HG02642 (cell line): ENCODE results near the gene SSR3.

Source experiments
- ATAC-seq: cut with Tn5 transposase; IDR thresholded peaks from one replicate; pipeline ENCODE4 v1.9.1; 2021; ENCODE audit warnings: mild to moderate bottlenecking; ENCODE audit not compliant: unreplicated experiment, poor library complexity

Gene SSR3

DNA sequence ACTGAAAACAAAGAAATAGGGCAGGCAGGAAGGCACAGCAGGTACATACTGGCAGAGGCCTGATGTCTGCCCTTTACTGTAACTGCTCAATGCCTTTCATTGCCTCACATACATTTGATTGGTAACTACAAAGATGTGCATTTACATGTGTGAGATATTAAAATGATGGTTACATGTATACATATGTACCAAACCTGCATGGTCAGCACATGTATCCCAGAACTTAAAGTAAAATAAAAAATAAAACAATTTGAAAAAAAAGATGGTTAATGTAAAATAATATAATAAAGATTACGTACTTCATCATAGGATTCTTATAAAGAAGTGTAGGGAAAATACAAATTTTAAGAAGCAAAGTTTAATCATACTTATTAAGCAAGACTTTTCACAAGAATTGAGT, 15.1 kb downstream of the SSR3 start:
- ATAC-seq = no peak

- ATAC-seq = no peak
Measured at GRCh38 chr3:156539051-156539450, 15.9 kb downstream of the SSR3 start.

- ATAC-seq = no peak
Measured at GRCh38 chr3:156536524-156537316, 18.2 kb downstream of the SSR3 start.

GRCh38 chr3:156535798-156536197, 19.1 kb downstream of the SSR3 start:
- ATAC-seq = no peak

GRCh38 chr3:156535162-156535627, 19.7 kb downstream of the SSR3 start:
- no peak for ATAC-seq

DNA sequence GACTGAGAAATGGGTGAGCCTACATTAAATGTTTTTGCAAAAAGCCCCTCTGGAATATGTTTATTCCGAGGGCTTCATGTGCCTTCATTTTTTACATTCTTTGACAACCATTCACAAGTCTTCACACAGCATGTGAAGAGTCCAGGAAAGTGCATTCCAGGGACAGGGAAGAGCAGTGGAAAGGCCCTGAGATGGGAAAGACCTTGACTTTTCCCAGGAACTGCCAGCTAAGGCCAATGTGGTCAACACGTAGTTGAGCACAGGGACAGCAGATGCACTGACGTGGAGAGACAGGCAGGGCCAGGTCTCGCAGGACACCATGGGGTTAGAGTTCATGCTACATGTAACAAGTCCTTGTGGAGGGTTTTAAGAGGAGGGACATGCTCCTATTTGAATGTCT, 21.7 kb downstream of the SSR3 start:
- ATAC-seq = no peak

GRCh38 chr3:156532730-156533129, 22.2 kb downstream of the SSR3 start:
- no peak for ATAC-seq

DNA sequence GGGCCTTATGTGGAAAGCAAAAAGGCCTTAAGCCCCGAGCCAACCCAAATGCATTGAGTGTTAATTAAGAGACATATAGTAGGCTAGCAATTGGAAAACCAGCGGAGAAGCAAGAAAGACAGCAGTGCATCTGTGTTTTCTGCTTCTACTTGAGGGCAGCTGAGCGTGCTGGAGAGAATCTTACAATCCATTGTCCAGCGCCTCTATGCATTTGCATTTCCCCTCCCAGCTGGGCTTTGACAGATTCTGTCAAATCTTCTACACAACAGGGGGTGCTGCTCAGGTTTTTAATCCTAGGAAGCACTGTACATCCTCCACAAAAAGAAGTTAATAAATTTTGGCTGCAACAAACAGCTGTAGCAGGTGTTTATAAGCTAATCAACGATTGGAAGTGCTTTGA, 23.9 kb downstream of the SSR3 start:
- no peak for ATAC-seq

DNA sequence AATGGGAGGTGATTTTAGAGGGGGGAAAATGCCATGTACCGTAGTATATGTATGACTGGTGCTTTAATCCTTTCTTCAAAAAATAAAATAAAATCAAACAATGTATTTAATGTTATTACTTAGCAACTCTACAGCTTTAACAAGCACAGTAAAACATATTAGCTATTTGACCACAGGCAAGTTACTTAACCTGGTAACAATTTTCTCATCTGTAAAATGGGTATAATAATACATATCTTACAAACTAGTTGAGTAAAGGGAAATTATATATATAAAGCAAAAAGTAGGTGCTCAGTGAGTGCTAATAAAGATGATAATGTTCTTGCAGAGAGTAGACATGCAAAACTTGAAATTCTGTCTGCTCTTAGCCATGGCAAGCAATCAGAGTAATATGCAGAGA, 27.9 kb downstream of the SSR3 start:
- no peak for ATAC-seq

DNA sequence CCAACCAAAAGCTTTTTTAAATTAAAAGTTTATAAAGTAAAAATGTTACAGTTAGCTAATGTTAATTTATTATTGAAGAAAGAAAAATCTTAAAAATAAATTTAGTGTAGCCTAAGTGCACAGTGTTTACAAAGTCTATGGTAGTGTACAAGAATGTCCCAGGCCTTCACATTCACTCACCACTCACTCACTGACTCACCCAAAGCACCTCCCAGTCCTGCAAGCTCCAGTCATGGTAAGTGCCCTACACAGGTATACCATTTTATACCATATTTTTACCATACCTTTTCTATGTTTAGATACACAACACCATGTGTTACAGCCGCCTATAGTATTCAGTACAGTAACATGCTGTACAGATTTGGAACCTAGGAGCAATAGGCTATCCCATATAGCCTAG, 29.1 kb downstream of the SSR3 start:
- ATAC-seq = no peak

DNA sequence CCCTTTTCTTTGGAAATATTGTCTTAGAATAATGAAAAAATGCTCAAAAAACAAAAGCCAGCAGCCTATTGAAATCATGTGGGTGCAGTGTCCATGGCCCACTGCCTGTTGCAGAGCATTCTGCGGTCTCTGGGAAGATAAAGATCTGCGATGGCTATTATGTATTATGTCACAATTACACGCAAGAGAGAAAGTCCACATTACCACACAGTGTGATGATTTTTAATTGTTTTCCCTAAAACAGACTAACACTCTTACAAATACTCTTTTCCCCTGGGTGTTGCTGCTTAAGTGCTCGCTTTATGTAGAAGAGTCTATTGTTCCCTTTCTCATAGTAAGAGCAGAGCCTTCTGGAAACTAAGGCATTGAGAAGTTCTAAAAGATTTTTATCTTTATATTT, 32.2 kb downstream of the SSR3 start:
- no peak for ATAC-seq

DNA sequence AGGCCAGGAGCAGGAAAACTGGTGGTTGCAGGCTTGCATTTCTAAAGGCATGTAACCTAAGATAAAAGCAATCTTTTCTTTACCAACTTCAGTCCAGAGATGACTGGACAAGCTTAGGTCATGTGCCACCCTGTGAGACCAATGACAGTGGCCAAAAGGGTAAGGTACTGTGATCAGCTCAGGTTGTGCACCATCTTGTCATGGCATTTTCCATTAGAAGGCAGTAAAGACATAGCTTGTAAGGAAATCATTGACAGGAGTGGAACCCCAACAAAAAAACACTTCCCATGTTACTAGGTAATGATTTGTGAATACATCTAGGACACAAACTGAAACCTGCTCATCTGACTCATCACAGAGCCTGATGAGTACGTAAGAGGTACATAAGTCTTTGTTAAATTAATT, 35.2 kb downstream of the SSR3 start:
- peak; percentile 77 for ATAC-seq

DNA sequence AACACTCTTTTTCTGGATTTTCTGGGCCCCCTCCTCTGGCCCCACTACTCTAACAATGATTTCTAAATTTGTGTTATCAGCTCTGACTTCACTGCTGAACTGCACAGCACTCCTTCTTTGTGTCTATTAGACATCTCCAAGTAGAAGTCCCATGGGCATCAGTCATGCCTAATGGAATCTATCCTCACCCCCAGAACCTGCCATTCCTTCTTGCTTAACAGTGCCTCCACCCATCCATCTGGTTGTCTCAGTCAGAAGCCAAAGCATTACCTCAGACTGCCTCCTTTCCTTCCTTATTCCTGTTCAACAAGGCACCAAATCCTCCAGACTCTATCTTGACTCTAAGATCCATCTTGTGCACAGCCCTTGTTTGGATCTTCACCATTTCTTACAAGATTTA, 36.2 kb downstream of the SSR3 start:
- ATAC-seq = no peak

- ATAC-seq = no peak
Measured at GRCh38 chr3:156516961-156517360, 38.0 kb downstream of the SSR3 start.

GRCh38 chr3:156516284-156516683, 38.6 kb downstream of the SSR3 start:
- ATAC-seq = no peak

GRCh38 chr3:156513619-156514018, 41.3 kb downstream of the SSR3 start:
- ATAC-seq = no peak

DNA sequence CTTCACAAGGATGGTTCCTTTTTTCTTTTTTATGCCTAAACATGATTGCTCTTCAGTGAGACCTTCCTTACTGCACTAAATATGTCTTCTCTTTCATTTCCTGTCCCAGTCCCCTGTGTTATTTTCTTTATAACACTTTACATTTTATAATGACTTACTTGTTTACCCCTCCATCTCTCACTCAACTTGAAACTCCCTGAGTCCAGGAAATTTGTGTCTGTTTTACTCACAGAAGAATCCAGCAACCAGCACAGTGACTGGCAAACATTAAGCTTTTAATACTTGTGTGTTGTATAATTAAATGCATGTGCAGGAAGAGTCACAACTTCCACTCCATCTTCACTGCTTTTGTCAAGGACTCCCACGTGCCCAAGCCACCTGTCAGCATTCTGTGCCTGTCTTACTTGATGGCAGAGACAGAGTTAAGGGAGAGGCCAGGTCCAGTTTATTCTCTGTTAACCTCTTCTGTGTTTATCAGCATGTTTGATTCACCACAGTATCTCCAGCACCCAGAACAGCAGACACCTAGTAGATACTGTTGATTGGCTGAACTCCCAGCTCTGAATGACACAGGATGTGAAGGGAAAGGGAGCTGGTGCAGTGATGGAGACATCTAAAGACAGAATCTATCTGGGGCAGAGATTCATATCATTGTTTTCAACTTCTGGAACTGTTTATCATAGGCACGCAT, 42.8 kb downstream of the SSR3 start:
- ATAC-seq = no peak

- peak; percentile 83 for ATAC-seq
Measured at GRCh38 chr3:156509189-156510174, 45.4 kb downstream of the SSR3 start.

GRCh38 chr3:156507285-156507684, 47.6 kb downstream of the SSR3 start:
- ATAC-seq = no peak

GRCh38 chr3:156498307-156498706, 56.6 kb downstream of the SSR3 start:
- ATAC-seq = no peak

DNA sequence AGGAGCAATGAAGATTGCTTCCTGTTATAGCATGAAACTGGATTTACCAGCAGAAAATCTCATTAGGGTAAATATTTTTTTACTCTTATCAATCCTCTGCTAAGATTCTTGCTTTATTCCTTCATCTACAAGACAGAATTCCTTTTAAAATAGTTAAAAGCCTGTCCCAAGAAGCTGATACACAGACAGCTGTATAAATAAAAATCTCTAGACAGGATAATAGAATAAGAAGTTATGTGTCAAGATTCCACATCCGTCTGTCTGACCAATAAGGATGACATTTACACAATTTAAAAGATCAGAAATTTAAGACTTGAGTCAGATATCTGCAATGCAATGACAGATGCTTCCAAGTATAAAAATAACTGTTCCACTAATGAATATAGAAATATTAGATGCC, 57.6 kb downstream of the SSR3 start:
- ATAC-seq = no peak
